MCF 10A (cell line): ENCODE measurements around the gene CNNM4. TPM values are rescaled to one million over a fixed set of nuclear protein-coding genes. Genes with fewer than 3 reads are reported as not detected.

Source experiments
- BruUV-seq: library from RNA; stranded (reverse); fragments of 400-500 nt; replicated peaks from 2 replicates; lab custom pipeline; 2021; lab: Mats Ljungman, UMichigan
- CTCF ChIA-PET: fragments of 300-600 bp; sonication (Branson Sonifier 250); formaldehyde crosslinking; extraction: SDS; loops from one replicate; lab custom pipeline; 2021; ENCODE audit warnings: antibody characterized with exemption, inconsistent platforms; lab: Yijun Ruan, JAX
- POLR2A ChIA-PET: fragments of 300-600, 350-650 bp; sonication (Branson Sonifier 250); formaldehyde crosslinking; extraction: SDS; loops from one replicate; lab custom pipeline; 2020; ENCODE audit warnings: antibody characterized with exemption, inconsistent platforms; lab: Yijun Ruan, JAX
- DNase-seq: peaks from one replicate; pipeline ENCODE4 v3.0.0-alpha.2; 2018; ENCODE audit not compliant: unreplicated experiment
- H3K27ac Mint-ChIP-seq: one replicate; pipeline ENCODE4 v1.8.0; 2022; ENCODE audit warnings: mild to moderate bottlenecking, low read depth, mixed read lengths; ENCODE audit not compliant: unreplicated experiment
- H3K27me3 Mint-ChIP-seq: one replicate; pipeline ENCODE4 v1.8.0; 2022; ENCODE audit warnings: mixed read lengths; ENCODE audit not compliant: insufficient read depth, unreplicated experiment
- H3K36me3 Mint-ChIP-seq: one replicate; pipeline ENCODE4 v1.8.0; 2022; ENCODE audit warnings: mild to moderate bottlenecking, moderate library complexity, mixed read lengths; ENCODE audit not compliant: insufficient read depth, unreplicated experiment
- H3K4me1 Mint-ChIP-seq: one replicate; pipeline ENCODE4 v1.8.0; 2022; ENCODE audit warnings: mixed read lengths; ENCODE audit not compliant: insufficient read depth, unreplicated experiment
- H3K4me3 Mint-ChIP-seq: one replicate; pipeline ENCODE4 v1.8.0; 2022; ENCODE audit warnings: mild to moderate bottlenecking, moderate library complexity, mixed read lengths; ENCODE audit not compliant: unreplicated experiment
- H3K9me3 Mint-ChIP-seq: one replicate; pipeline ENCODE4 v1.8.0; 2022; ENCODE audit warnings: mixed read lengths; ENCODE audit not compliant: unreplicated experiment
- intact Hi-C: fragments of 100-400 bp; cut with micrococcal nuclease; formaldehyde crosslinking; loops from 2 replicates; pipeline ENCODE4 v1.14.1; 2022
- total RNA-seq: library from RNA; stranded (reverse); gene quantifications from 2 replicates; pipeline ENCODE4 v1.2.3, GENCODE V29; 2022
- TF ChIP-seq, protein P1 (sequence below): fragments of 200-600 bp; IDR thresholded peaks from one replicate; pipeline ENCODE4 v1.8.0; 2022; ENCODE audit warnings: antibody characterized with exemption, mild to moderate bottlenecking; ENCODE audit not compliant: unreplicated experiment

Gene CNNM4
- total RNA-seq, 1 experiment from 2014 or later, result 5.0 TPM

DNA sequence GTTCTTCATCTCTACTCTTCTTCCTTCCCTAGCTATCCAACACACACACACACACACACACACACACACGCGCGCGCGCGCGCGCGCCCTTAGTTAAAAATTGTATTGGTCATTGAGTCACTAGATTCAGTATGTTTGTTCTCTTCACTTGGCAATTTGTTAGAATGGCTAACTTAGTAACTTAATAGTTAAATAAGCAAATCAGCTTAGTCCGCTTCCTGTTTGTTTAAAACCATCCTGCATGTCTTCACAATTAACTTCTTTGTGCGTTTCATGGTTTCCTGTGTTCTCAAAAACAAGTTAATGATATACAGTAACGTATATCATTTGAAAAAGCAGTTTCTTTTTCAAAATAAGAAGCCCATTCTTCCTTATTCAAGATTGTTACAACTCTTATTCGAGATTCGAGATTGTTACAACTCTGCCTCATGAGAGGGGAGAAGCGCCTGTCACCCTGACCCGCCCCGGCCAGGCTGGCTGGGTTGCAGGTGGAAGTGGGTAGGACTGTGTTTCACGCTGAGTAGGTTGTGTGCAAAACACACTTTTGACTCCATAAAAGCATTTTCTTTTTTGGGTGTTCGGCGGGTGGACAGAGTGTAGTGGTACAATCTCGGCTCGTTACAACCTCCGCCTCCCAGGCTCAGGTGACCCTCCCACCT is 45.9 kb downstream of the CNNM4 start:
- no peak overlapping the region for H3K4me3 Mint-ChIP-seq
- intact Hi-C loops, result loop anchor here (10.0 kb wide), 1 partner anchor 72 kb away; no protein-coding TSS in a partner anchor
- ChIA-PET CTCF (interaction anchor here (0.6 to 1.5 kb wide), 4 partner anchors 44 to 236 kb away, joined by 3 to 5 read pairs (median 3); partner anchors contain the start of gene CNNM4), POLR2A (interaction anchor here (1.0 kb wide), 1 partner anchor 9 kb away, joined by 3 read pairs; no protein-coding TSS in a partner anchor)
- no peaks in the 10 kb centered on the region for H3K9me3 Mint-ChIP-seq
- no peak overlapping the region for H3K27ac Mint-ChIP-seq
- TF ChIP-seq, protein P1, sequence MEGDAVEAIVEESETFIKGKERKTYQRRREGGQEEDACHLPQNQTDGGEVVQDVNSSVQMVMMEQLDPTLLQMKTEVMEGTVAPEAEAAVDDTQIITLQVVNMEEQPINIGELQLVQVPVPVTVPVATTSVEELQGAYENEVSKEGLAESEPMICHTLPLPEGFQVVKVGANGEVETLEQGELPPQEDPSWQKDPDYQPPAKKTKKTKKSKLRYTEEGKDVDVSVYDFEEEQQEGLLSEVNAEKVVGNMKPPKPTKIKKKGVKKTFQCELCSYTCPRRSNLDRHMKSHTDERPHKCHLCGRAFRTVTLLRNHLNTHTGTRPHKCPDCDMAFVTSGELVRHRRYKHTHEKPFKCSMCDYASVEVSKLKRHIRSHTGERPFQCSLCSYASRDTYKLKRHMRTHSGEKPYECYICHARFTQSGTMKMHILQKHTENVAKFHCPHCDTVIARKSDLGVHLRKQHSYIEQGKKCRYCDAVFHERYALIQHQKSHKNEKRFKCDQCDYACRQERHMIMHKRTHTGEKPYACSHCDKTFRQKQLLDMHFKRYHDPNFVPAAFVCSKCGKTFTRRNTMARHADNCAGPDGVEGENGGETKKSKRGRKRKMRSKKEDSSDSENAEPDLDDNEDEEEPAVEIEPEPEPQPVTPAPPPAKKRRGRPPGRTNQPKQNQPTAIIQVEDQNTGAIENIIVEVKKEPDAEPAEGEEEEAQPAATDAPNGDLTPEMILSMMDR, result no peak
- BruUV-seq, result no TSS peak
- no peaks in the 10 kb centered on the region for H3K27me3 Mint-ChIP-seq
- DNase-seq, result no peak
- peaks cover 5% of the 10 kb centered on the region for H3K36me3 Mint-ChIP-seq
- no peaks in the 10 kb centered on the region for H3K4me1 Mint-ChIP-seq

DNA sequence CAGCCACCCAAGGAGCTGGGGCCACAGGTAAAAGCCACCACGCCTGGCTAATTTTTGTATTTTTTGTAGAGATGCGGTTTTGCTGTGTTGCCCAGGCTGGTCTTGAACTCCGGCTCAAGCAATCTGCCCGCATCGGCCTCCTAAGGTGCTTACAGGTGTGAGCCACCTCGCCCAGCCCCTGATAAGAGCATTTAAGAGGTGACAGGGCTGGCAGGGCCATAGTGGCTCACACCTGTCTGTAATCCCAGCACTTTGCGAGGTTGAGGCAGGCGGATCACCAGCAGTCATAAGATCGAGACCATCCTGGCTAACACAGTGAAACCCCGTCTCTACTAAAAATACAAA is 46.4 kb downstream of the CNNM4 start:
- Mint-ChIP-seq H3K9me3 (no peaks in the 10 kb centered on the region), H3K4me3 (no peak overlapping the region), H3K27me3 (no peaks in the 10 kb centered on the region), H3K27ac (no peak overlapping the region), H3K4me1 (no peaks in the 10 kb centered on the region), H3K36me3 (peaks cover 5% of the 10 kb centered on the region)
- intact Hi-C loops, result loop anchor here (10.0 kb wide), 1 partner anchor 72 kb away; no protein-coding TSS in a partner anchor
- ChIA-PET POLR2A (interaction anchor here (1.0 kb wide), 1 partner anchor 8 kb away, joined by 3 read pairs; no protein-coding TSS in a partner anchor), CTCF (interaction anchor here (0.6 to 1.5 kb wide), 4 partner anchors 45 to 210 kb away, joined by 3 to 5 read pairs (median 4); partner anchors contain the start of gene CNNM4)
- no peak for DNase-seq
- TF ChIP-seq, protein P1, result no peak
- no TSS peak for BruUV-seq

DNA sequence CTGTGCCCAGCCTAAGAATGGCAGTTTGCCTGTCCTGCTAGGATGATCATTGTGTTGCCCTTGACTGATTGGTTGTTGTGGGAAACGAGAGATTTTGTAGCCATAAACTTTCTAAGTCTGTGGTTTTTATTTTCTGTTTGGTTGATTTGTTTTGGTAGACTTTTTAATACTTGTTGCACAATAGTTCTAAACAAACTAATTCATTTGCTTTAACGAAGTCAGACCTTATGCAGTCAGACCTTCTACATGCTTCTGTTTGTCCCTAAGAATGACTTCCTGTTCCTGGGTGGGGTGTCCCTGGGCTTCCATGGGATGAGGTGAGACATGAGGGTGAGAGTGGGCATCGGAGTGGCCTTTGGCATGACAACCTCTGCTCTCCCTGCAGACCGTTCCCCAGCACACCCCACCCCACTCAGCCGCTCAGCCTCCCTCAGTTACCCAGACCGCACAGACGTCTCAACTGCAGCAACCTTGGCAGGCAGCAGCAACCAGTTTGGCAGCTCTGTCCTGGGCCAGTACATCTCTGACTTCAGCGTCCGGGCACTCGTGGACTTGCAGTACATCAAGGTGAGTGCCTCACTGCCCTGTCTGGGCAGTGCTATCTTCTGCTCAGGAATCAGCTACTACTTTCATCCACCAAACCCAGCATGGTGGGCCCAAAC is 47.6 kb downstream of the CNNM4 start:
- Mint-ChIP-seq H3K27me3 (no peaks in the 10 kb centered on the region), H3K4me3 (no peak overlapping the region), H3K9me3 (no peaks in the 10 kb centered on the region), H3K27ac (no peak overlapping the region), H3K36me3 (peaks cover 5% of the 10 kb centered on the region), H3K4me1 (no peaks in the 10 kb centered on the region)
- ChIA-PET CTCF (interaction anchor here (0.6 to 3.1 kb wide), 2 partner anchors 8 to 24 kb away, joined by 3 to 16 read pairs; no protein-coding TSS in a partner anchor), POLR2A (interaction anchor here (0.7 kb wide), 1 partner anchor 499 kb away, joined by 3 read pairs; no protein-coding TSS in a partner anchor)
- no TSS peak for BruUV-seq
- no peak for DNase-seq
- intact Hi-C loops, result loop anchor here (10.0 kb wide), 1 partner anchor 74 kb away; no protein-coding TSS in a partner anchor
- TF ChIP-seq, protein P1, result no peak
